GM23338 (cell line): Measurements from ENCODE around the gene VPS52.

Experiments used
- CREB1 ChIP-seq: fragments of 250-450 bp; sonication (Bioruptor Pico); IDR thresholded peaks from 2 replicates; pipeline ENCODE4 v1.5.0; 2020; ENCODE audit warnings: low read depth, mild to moderate bottlenecking, moderate library complexity
- EZH2 ChIP-seq: fragments of 200-600 bp; sonication (generic); IDR thresholded peaks from one replicate; pipeline ENCODE4 v1.8.0; 2017; ENCODE audit warnings: antibody characterized with exemption, mild to moderate bottlenecking, low read depth; ENCODE audit not compliant: unreplicated experiment
- EZH2phosphoT487 ChIP-seq: fragments of 200-600 bp; sonication (generic); IDR thresholded peaks from one replicate; pipeline ENCODE4 v1.8.1; 2018; ENCODE audit warnings: antibody characterized with exemption; ENCODE audit not compliant: unreplicated experiment
- JUNB ChIP-seq: IDR thresholded peaks from one replicate; pipeline ENCODE4 v1.6.1; 2016; ENCODE audit warnings: antibody characterized with exemption; ENCODE audit not compliant: unreplicated experiment
- NANOG ChIP-seq: IDR thresholded peaks from 2 replicates; pipeline ENCODE4 v1.6.1; 2016; ENCODE audit warnings: antibody characterized with exemption, borderline replicate concordance
- POLR2AphosphoS5 ChIP-seq: IDR thresholded peaks from 2 replicates; pipeline ENCODE4 v1.6.1; 2016; ENCODE audit warnings: antibody characterized with exemption, low read depth
- STAT1 ChIP-seq: IDR thresholded peaks from one replicate; pipeline ENCODE4 v1.6.1; 2016; ENCODE audit warnings: antibody characterized with exemption; ENCODE audit not compliant: unreplicated experiment
- ZNF331 ChIP-seq: fragments of 250-450 bp; sonication (Bioruptor Pico); IDR thresholded peaks from 2 replicates; pipeline ENCODE4 v1.5.0; 2020; ENCODE audit warnings: low read depth, mild to moderate bottlenecking, moderate library complexity
- TF ChIP-seq, protein P1 (sequence below), 2 experiments: fragments of 200-600 bp in 1 of 2; sonication (generic) in 1 of 2; conservative IDR thresholded peaks; 2 replicates each; pipeline versions ENCODE4 v1.5.1 to v1.6.1; 2016 to 2017; ENCODE audit warnings: antibody characterized with exemption in 2 of 2, low read depth in 2 of 2, mild to moderate bottlenecking in 2 of 2, moderate library complexity in 1 of 2
- TF ChIP-seq, protein P2 (sequence below): IDR thresholded peaks from one replicate; pipeline ENCODE4 v1.6.1; 2018; ENCODE audit warnings: antibody characterized with exemption; ENCODE audit not compliant: unreplicated experiment
- TF ChIP-seq, protein P3 (sequence below): fragments of 250-450 bp; sonication (Bioruptor Pico); IDR thresholded peaks from 2 replicates; pipeline ENCODE4 v1.5.0; 2020; ENCODE audit warnings: mild to moderate bottlenecking, moderate library complexity
- TF ChIP-seq, protein P4 (sequence below): IDR thresholded peaks from 2 replicates; pipeline ENCODE4 v1.6.1; 2016; ENCODE audit warnings: antibody characterized with exemption

DNA sequence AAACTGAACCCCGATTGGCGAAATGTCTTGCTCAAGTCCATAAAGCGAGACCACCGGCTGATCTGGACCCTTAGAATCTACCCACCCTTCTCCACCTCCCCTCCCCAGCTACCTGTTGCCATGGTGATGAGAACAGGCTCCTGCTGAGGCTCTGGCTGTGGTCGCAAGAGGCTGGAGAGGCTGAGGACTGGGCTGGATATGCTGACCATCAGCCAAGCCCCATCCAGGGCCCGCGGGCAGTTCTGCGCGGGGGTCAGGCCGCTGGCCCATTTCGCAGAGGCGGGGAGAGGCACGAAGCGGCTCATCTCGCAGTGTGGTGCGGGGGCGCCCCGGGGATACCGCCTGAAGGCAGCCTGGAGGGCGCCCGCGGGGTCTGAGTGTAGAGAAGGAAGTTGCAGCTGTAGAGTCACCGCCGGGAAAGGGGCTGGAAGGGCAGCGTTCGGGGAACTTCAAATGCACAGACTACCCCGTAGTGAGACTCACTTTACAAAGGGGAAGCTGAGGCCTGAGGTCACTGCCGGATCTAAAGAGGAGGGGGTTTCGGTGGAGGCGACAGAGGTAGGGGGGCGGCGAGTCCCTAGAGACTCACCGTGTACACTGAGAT lies 41.5 kb upstream of the VPS52 start:
- TF ChIP-seq EZH2 (no peak), POLR2AphosphoS5 (no peak), EZH2phosphoT487 (no peak), CREB1 (CRISPR knock-in tag) (no peak), JUNB (no peak), NANOG (no peak), ZNF331 (no peak), STAT1 (no peak)
- TF ChIP-seq, protein P1, sequence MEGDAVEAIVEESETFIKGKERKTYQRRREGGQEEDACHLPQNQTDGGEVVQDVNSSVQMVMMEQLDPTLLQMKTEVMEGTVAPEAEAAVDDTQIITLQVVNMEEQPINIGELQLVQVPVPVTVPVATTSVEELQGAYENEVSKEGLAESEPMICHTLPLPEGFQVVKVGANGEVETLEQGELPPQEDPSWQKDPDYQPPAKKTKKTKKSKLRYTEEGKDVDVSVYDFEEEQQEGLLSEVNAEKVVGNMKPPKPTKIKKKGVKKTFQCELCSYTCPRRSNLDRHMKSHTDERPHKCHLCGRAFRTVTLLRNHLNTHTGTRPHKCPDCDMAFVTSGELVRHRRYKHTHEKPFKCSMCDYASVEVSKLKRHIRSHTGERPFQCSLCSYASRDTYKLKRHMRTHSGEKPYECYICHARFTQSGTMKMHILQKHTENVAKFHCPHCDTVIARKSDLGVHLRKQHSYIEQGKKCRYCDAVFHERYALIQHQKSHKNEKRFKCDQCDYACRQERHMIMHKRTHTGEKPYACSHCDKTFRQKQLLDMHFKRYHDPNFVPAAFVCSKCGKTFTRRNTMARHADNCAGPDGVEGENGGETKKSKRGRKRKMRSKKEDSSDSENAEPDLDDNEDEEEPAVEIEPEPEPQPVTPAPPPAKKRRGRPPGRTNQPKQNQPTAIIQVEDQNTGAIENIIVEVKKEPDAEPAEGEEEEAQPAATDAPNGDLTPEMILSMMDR (conservative IDR thresholded peaks at IDR 0.05; ENCODE audit: low read depth in 2 of 2) = no peak
- TF ChIP-seq, protein P2, sequence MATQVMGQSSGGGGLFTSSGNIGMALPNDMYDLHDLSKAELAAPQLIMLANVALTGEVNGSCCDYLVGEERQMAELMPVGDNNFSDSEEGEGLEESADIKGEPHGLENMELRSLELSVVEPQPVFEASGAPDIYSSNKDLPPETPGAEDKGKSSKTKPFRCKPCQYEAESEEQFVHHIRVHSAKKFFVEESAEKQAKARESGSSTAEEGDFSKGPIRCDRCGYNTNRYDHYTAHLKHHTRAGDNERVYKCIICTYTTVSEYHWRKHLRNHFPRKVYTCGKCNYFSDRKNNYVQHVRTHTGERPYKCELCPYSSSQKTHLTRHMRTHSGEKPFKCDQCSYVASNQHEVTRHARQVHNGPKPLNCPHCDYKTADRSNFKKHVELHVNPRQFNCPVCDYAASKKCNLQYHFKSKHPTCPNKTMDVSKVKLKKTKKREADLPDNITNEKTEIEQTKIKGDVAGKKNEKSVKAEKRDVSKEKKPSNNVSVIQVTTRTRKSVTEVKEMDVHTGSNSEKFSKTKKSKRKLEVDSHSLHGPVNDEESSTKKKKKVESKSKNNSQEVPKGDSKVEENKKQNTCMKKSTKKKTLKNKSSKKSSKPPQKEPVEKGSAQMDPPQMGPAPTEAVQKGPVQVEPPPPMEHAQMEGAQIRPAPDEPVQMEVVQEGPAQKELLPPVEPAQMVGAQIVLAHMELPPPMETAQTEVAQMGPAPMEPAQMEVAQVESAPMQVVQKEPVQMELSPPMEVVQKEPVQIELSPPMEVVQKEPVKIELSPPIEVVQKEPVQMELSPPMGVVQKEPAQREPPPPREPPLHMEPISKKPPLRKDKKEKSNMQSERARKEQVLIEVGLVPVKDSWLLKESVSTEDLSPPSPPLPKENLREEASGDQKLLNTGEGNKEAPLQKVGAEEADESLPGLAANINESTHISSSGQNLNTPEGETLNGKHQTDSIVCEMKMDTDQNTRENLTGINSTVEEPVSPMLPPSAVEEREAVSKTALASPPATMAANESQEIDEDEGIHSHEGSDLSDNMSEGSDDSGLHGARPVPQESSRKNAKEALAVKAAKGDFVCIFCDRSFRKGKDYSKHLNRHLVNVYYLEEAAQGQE = no peak
- TF ChIP-seq, protein P3, sequence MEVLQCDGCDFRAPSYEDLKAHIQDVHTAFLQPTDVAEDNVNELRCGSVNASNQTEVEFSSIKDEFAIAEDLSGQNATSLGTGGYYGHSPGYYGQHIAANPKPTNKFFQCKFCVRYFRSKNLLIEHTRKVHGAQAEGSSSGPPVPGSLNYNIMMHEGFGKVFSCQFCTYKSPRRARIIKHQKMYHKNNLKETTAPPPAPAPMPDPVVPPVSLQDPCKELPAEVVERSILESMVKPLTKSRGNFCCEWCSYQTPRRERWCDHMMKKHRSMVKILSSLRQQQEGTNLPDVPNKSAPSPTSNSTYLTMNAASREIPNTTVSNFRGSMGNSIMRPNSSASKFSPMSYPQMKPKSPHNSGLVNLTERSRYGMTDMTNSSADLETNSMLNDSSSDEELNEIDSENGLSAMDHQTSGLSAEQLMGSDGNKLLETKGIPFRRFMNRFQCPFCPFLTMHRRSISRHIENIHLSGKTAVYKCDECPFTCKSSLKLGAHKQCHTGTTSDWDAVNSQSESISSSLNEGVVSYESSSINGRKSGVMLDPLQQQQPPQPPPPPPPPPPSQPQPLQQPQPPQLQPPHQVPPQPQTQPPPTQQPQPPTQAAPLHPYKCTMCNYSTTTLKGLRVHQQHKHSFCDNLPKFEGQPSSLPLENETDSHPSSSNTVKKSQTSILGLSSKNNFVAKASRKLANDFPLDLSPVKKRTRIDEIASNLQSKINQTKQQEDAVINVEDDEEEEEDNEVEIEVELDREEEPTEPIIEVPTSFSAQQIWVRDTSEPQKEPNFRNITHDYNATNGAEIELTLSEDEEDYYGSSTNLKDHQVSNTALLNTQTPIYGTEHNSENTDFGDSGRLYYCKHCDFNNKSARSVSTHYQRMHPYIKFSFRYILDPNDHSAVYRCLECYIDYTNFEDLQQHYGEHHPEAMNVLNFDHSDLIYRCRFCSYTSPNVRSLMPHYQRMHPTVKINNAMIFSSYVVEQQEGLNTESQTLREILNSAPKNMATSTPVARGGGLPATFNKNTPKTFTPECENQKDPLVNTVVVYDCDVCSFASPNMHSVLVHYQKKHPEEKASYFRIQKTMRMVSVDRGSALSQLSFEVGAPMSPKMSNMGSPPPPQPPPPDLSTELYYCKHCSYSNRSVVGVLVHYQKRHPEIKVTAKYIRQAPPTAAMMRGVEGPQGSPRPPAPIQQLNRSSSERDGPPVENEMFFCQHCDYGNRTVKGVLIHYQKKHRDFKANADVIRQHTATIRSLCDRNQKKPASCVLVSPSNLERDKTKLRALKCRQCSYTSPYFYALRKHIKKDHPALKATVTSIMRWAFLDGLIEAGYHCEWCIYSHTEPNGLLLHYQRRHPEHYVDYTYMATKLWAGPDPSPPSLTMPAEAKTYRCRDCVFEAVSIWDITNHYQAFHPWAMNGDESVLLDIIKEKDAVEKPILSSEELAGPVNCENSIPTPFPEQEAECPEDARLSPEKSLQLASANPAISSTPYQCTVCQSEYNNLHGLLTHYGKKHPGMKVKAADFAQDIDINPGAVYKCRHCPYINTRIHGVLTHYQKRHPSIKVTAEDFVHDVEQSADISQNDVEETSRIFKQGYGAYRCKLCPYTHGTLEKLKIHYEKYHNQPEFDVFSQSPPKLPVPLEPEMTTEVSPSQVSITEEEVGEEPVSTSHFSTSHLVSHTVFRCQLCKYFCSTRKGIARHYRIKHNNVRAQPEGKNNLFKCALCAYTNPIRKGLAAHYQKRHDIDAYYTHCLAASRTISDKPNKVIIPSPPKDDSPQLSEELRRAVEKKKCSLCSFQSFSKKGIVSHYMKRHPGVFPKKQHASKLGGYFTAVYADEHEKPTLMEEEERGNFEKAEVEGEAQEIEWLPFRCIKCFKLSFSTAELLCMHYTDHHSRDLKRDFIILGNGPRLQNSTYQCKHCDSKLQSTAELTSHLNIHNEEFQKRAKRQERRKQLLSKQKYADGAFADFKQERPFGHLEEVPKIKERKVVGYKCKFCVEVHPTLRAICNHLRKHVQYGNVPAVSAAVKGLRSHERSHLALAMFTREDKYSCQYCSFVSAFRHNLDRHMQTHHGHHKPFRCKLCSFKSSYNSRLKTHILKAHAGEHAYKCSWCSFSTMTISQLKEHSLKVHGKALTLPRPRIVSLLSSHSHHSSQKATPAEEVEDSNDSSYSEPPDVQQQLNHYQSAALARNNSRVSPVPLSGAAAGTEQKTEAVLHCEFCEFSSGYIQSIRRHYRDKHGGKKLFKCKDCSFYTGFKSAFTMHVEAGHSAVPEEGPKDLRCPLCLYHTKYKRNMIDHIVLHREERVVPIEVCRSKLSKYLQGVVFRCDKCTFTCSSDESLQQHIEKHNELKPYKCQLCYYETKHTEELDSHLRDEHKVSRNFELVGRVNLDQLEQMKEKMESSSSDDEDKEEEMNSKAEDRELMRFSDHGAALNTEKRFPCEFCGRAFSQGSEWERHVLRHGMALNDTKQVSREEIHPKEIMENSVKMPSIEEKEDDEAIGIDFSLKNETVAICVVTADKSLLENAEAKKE = no peak
- TF ChIP-seq, protein P4, sequence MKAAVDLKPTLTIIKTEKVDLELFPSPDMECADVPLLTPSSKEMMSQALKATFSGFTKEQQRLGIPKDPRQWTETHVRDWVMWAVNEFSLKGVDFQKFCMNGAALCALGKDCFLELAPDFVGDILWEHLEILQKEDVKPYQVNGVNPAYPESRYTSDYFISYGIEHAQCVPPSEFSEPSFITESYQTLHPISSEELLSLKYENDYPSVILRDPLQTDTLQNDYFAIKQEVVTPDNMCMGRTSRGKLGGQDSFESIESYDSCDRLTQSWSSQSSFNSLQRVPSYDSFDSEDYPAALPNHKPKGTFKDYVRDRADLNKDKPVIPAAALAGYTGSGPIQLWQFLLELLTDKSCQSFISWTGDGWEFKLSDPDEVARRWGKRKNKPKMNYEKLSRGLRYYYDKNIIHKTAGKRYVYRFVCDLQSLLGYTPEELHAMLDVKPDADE = no peak
